HG02938 (cell line): ENCODE results near the gene NFE2L2.
"Not testable (repeated sequence)": the region's sequence is repeated elsewhere in the genome, so short reads cannot be mapped to it uniquely, and the experiment has no call there.

Experiments
- ATAC-seq: cut with Tn5 transposase; IDR thresholded peaks from one replicate; pipeline ENCODE4 v1.9.1; 2021; ENCODE audit warnings: mild to moderate bottlenecking, moderate library complexity; ENCODE audit not compliant: unreplicated experiment

The NFE2L2 gene

GRCh38 chr2:177239932-177240630 lies 24.4 kb downstream of the NFE2L2 start:
- ATAC-seq = peak; percentile 62

- ATAC-seq = no peak
Measured at GRCh38 chr2:177239053-177239452, 25.5 kb downstream of the NFE2L2 start.

- ATAC-seq = no peak
Measured at GRCh38 chr2:177237932-177238331, 26.6 kb downstream of the NFE2L2 start.

- ATAC-seq = no peak
Measured at GRCh38 chr2:177235855-177236437, 28.6 kb downstream of the NFE2L2 start.

GRCh38 chr2:177234267-177234666 lies 30.3 kb downstream of the NFE2L2 start:
- ATAC-seq = no peak

- ATAC-seq = no peak
Measured at GRCh38 chr2:177232098-177232704, 32.3 kb downstream of the NFE2L2 start.

GRCh38 chr2:177231270-177231669 lies 33.3 kb downstream of the NFE2L2 start:
- no peak for ATAC-seq

GRCh38 chr2:177229442-177230242 lies 34.9 kb downstream of the NFE2L2 start:
- ATAC-seq = no peak

GRCh38 chr2:177225965-177226360 lies 38.6 kb downstream of the NFE2L2 start:
- no peak for ATAC-seq

- not testable (repeated sequence) for ATAC-seq
Measured at GRCh38 chr2:177223436-177223835, 41.1 kb downstream of the NFE2L2 start.

- ATAC-seq = no peak
Measured at GRCh38 chr2:177221970-177222369, 42.6 kb downstream of the NFE2L2 start.

GRCh38 chr2:177221534-177221933 lies 43.0 kb downstream of the NFE2L2 start:
- no peak for ATAC-seq

GRCh38 chr2:177219787-177220186 lies 44.7 kb downstream of the NFE2L2 start:
- ATAC-seq = not testable (repeated sequence)

- ATAC-seq = no peak
Measured at GRCh38 chr2:177217247-177217843, 47.2 kb downstream of the NFE2L2 start.

- ATAC-seq = peak; percentile 45
Measured at GRCh38 chr2:177212891-177213856, 51.4 kb downstream of the NFE2L2 start.

- peak; percentile 86 for ATAC-seq
Measured at GRCh38 chr2:177212106-177212890, 52.2 kb downstream of the NFE2L2 start, which contains the start of gene HNRNPA3. TSS of gene HNRNPA3 (plus strand) at chr2:177212794. CDS start at chr2:177212800, 6 bp downstream.

GRCh38 chr2:177211576-177212105 lies 52.9 kb downstream of the NFE2L2 start:
- ATAC-seq = no peak

- ATAC-seq = no peak
Measured at GRCh38 chr2:177211169-177211568, 53.4 kb downstream of the NFE2L2 start.

- peak; percentile 66 for ATAC-seq
Measured at GRCh38 chr2:177207101-177207500, 57.4 kb downstream of the NFE2L2 start.
